ENCODE results near the gene PDE1C.

PDE1C gene

DNA sequence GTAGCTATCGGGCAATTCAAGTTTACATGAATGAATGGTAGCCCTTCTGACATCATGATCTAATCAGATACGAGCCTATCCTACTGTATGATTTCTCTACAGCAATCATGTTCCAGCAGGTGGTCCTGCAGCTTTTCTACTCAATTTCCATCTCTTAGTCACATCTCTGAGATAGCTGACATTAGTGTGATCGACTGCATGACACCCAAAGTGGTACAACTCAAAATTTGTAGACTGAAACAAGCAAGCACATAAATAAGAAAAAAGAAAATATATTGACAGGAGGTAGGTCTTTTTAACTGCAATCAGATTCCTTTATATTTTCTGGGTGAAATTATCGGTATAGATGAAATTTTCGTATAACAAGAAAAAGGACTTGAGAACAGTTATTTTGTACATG, 251.2 kb downstream of the PDE1C start:
- no peak for DNase-seq

GRCh38 chr7:31816810-31817209, 253.4 kb downstream of the PDE1C start:
- no peak for DNase-seq

DNA sequence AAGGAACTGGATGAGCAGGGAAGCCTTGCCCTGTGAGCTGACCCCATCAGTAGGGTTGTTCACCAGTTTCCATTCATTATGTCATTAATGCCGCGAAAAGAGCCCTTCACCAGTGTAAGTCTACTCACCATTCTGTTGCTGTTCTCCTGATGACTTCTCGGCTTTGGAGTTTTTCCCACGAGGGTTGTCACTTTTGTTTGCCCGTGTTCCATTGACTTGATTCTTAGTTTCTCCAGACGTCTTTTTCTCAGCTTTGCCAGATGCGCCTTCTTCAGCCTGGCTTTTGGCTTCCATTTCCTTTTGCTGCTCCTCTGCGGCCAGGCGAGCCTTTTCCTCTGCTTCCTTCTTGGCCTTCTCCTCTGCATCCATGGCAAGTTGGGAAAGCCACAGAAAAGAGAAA, 254.4 kb downstream of the PDE1C start:
- no peak for DNase-seq

- no peak for DNase-seq
Measured at GRCh38 chr7:31814187-31814586, 256.0 kb downstream of the PDE1C start.

DNA sequence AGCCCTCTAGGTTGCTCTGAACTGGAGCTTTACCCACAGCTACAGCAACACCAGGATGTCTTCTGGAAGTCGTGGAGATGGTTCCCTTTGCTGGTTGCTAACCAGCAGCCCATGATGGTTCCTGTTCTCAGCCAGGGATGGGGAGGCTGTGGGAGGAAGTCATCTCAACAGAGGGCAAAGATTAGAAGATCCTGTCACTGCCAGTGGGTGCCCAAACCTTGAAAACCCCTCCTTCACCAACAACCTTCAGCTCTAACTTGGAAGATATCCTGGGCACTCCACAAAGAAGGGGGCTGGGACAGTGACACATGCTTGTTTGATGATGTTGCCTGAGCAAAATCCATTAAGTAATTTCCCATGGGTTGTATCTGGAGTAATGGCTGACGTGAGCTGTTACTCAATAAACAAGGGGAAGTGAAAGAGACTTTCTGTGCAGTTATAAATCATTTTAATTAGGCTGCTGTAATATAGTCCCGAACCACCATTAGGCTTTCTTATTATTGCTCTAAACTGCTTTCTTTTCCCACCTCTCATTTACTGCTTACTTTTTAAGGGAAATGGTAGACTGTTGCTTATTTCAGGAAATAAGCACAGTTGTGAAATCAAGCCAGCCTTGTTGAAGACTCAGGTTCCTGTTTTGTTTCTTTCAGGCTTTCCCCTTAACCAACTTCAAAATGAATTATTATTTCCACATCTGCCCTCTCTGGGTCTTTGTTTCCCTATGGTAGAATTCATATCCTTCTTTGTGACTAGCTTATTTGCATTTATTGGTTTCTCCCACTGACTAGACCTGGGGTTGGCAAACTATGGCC, 258.4 kb downstream of the PDE1C start:
- no peak for DNase-seq

GRCh38 chr7:31805209-31805818, 264.9 kb downstream of the PDE1C start:
- no peak for DNase-seq

DNA sequence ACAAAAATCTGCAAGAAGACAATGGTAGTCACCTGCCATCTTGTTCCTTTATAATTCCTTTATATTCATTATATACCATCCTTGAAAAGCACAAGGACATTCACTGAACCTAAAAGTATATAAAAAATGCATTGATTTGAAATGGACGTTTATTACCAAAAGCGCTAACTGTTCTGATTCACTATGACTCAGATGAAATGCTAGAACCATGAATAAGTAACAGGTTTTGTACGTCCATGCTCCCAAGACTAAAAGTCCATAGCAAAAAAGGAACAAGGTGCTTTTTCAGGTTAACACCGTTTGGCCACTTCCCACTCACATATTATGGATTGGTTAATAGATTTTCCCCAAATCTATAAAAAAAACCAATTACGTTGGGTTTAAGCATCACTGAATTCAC, 273.8 kb downstream of the PDE1C start:
- no peak for DNase-seq

GRCh38 chr7:31794851-31795344, 275.3 kb downstream of the PDE1C start:
- no peak for DNase-seq

DNA sequence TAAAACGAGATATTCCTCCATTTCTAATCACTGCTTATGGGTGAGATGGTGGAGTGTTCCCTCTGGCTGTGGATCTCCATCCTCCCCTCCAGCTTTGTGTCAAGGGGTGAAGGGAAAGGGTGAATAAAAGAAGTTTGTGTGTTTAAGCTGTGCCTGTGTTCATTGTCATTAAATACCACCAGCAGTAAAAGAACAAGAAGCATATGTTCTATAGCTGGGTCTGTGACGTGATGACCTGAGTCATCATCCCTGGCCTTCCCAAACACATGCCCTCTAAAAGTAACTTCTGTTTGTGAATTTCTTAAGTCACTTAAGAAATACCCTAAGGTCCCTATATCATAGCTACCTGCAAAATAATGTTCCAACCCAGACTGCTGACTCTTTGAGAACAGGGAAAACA, 278.3 kb downstream of the PDE1C start:
- DNase-seq, result no peak

- no peak for DNase-seq
Measured at GRCh38 chr7:31788883-31789680, 281.1 kb downstream of the PDE1C start.

- DNase-seq, result no peak
Measured at GRCh38 chr7:31788445-31788844, 281.8 kb downstream of the PDE1C start.

DNA sequence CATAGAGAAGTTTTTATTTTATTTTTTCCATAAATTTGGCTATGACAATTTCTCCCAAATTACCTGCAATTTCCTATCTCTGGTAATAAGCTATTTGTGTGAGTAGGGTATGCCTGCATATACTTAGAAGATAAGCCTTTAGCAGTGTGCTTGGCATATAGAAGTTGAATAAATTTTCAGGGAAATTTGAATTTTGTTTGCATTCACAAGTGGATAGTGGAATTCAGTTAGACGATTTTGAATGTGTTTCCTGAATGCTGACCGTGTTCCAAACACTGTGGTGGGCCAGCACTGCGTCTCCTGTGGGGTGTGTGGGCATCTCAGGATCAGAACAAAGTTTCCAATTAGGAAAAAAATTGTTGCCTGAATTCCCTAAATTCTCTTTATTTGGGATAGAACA, 283.9 kb downstream of the PDE1C start:
- DNase-seq, result no peak

DNA sequence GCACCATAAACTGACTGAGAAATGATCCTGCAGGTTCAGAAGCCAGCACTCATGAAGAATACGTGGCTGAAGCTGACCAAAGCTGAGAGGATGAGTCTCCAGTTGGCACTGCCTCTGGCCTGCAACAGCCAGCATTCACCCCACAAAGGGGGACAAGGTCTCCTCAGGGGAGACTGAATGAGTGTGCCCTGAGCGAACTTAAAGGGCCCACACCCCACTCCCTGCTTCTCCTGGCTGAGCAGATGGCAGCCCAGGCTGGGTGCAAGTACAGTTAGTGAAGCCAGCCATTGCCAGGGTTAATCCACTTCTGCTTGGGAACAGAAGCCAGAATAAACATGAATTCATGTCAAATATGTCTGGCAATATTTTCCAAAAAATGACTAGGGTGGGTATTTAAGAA, 285.1 kb downstream of the PDE1C start:
- DNase-seq, result no peak

DNA sequence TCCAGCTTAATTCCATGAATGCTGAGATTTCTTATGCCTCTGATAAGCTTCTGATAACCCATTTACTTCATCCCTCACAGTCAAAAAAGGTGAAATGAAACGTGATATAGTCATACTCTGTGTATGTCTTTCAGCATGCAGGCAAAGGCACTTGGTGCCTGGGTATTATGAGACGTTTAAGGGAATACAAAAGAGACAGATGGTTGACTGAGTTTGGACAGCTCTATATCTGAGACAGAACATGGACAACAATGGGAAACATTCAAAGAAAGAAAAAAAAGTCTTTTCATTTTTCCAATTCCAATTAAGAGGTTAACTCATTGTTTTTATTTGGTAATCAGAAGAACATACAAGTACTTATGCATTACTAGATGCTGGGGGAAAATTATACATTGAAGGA, 287.0 kb downstream of the PDE1C start:
- DNase-seq, result no peak

DNA sequence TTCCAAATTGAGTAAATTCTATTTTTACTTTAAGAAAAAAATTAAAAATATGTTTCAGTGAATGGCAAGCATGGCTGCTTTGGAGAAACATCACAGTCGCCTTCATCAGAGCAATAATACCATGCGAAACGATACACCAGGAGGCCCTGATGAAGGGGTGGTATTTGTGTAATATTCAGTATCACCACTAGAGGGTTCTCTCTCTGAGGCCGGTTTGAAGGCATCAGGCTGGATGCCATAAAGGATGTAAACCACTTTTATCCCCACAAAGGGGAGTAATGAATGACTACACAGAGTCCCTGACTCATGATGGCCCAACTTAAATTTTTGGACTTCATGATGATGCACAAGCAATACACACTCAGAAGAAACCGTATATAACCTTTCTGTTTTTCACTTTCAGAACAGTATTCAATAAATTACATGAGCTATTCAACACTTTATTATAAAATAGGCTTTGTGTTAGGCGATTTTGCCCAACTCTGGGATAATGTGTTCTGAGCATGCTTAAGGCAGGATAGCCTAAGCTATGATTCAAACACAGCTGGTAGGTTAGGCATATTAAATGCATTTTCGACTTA, 287.7 kb downstream of the PDE1C start:
- no peak for DNase-seq

- DNase-seq, result no peak
Measured at GRCh38 chr7:31778296-31778695, 291.9 kb downstream of the PDE1C start.

DNA sequence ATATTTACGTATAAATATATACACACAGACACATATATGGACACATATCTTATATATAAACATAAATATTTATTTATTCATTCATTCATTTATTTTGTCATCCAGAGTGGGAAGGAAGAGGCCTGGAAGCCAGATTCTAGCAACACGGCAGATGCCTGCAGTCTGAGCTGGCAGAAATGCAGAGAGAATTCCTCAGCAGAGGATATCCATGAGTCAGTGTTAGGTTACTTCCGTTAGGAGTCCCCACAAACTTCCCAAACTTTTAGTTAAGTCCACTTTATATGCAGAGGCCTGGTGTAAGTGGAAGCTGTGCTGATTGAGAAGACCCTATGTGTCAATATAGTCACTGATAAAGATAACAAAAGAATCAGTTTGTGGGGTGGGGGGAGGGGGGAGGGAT, 293.6 kb downstream of the PDE1C start:
- no peak for DNase-seq

- no peak for DNase-seq
Measured at GRCh38 chr7:31775556-31775955, 294.7 kb downstream of the PDE1C start.

DNA sequence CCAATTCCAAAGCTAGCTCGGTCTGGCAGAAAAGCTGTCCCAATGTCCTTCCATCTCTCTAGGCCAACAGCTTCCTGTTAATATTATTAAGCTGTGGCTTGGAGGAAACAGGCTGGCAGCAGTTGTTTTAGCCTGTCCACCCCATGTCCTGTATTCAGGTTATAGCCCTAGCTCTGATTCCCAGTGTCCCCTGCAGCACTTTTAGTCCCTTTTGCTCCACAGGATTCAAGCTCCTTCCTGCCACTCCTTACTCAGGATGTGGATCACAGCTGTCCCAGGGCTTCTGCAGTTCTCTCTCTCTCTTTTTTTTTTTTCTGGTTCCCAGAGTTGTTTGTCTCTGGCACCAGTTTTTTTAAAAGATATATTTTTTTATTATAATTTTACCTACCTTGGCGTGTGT, 298.0 kb downstream of the PDE1C start:
- DNase-seq, result no peak

- DNase-seq, result no peak
Measured at GRCh38 chr7:31767686-31768358, 302.4 kb downstream of the PDE1C start.

- DNase-seq, result no peak
Measured at GRCh38 chr7:31764462-31764861, 305.7 kb downstream of the PDE1C start.

- no peak for DNase-seq
Measured at GRCh38 chr7:31763548-31763947, 306.7 kb downstream of the PDE1C start.

DNA sequence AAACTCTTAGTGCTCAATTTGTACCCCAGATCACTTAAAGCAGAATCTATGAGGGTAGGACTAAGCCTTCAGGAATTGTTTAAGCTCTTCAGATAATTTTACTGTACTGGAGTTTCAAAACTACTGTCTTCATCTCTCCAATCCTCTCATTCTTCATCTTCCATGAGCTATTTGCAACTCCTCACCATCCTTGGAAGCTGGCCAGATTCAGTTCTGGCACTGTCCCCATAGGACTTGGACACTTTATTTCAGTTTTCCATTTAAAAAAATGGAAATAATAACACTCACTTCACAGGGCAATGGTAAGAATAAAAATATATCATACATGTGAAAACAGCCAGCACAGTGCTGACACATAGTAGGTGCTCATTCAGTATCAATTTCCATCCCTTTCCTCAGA, 308.6 kb downstream of the PDE1C start:
- DNase-seq, result no peak

Data from activated naive CD4-positive, alpha-beta T cell treated with Interleukin-2 at 50 U/mL for 16 hours (primary cell).